ENCODE data around the gene RMI1. TPM values are rescaled to one million over a fixed set of nuclear protein-coding genes. Genes with fewer than 3 reads are reported as not detected.

RMI1 gene
- total and polyA plus RNA-seq, 2 donors (not counting 3 experiments of a cell fraction or from before 2014, with no cell fraction given): 1.1 to 11.5 TPM

GRCh38 chr9:83996126-83996525 lies 15.5 kb downstream of the RMI1 start:
- ChIA-PET POLR2A (no interaction called here), CTCF (interaction anchor here (1.4 kb wide), 1 partner anchor 177 kb away, joined by 3 read pairs; no protein-coding TSS in a partner anchor)
- Histone ChIP-seq H3K4me2 (ENCODE audit: insufficient read depth, low read length) (no peak overlapping the region), H3K79me2 (ENCODE audit: control insufficient read depth, insufficient read depth, low read length) (peaks cover 21% of the 10 kb centered on the region), H3K9me3 (replicated peaks; ENCODE audit: control insufficient read depth, insufficient read depth, low read length) (no peaks in the 10 kb centered on the region), H3K4me3 (replicated peaks in 1 of 3; ENCODE audit: insufficient read depth in 1 of 3, low read depth in 1 of 3, low read length in 3 of 3) (no peak overlapping the region), H3K9ac (replicated peaks; ENCODE audit: extremely low read depth, insufficient read depth, low read length) (no peak overlapping the region), H4K20me1 (replicated peaks; ENCODE audit: control insufficient read depth, extremely low read depth, insufficient read depth, low read length) (no peaks in the 10 kb centered on the region), H3K27ac (ENCODE audit: insufficient read depth, low read depth, low read length) (no peak overlapping the region), H3K27me3 (ENCODE audit: control insufficient read depth in 2 of 2, insufficient read depth in 2 of 2, low read length in 2 of 2) (no peaks in the 10 kb centered on the region), H3K4me1 (ENCODE audit: control insufficient read depth, extremely low read depth, insufficient read depth, low read length) (no peaks in the 10 kb centered on the region), H3K36me3 (ENCODE audit: control insufficient read depth in 2 of 2, extremely low read depth in 1 of 2, insufficient read depth in 2 of 2, low read length in 2 of 2) (peaks cover 0 to 3% of the 10 kb centered on the region in 2 experiments), H3K9me1 (replicated peaks; ENCODE audit: control insufficient read depth, extremely low read depth, insufficient read depth, low read length) (no peaks in the 10 kb centered on the region), H2AFZ (ENCODE audit: low read depth, low read length) (no peak overlapping the region)
- no peak for FAIRE-seq
- TF ChIP-seq POLR2A (IDR thresholded peaks at IDR 0.05; ENCODE audit: low read depth, low read length) (no peak), JUN (IDR thresholded peaks at IDR 0.05; ENCODE audit: borderline replicate concordance, insufficient read depth, insufficient read length, low read depth) (no peak), CTCF (IDR thresholded peaks at IDR 0.05; ENCODE audit: extremely low read depth in 1 of 2, insufficient read depth in 1 of 2, low read depth in 1 of 2, low read length in 2 of 2) (no peak), MAX (IDR thresholded peaks at IDR 0.05; ENCODE audit: insufficient read depth, insufficient read length) (no peak), MYC (IDR thresholded peaks at IDR 0.05; ENCODE audit: low read depth, low read length) (no peak), FOS (IDR thresholded peaks at IDR 0.05; ENCODE audit: borderline replicate concordance, insufficient read depth, low read length) (no peak), EZH2 (IDR thresholded peaks at IDR 0.05; ENCODE audit: borderline replicate concordance, low read depth, low read length, severe bottlenecking) (no peak), GATA2 (IDR thresholded peaks at IDR 0.05; ENCODE audit: insufficient read depth, insufficient read length, low read depth, low read length) (no peak), POLR2AphosphoS5 (IDR thresholded peaks at IDR 0.05; ENCODE audit: insufficient read depth, low read depth, low read length) (no peak)
- intact Hi-C loops (cut with micrococcal nuclease) (no loop called here), dilution Hi-C loops (cut with MboI; ENCODE audit: extremely low pct_ligation_motif_present, low sequenced_read_pairs) (no loop called here)
- no TSS peak for BruUV-seq (replicated peaks)
- DNase-seq (ENCODE audit: low read depth, low spot score): no peak

Measured in endothelial cell of umbilical vein (primary cell).